MCF 10A (cell line): Measurements from ENCODE around the gene EHD3. TPM values are rescaled to one million over a fixed set of nuclear protein-coding genes. Genes with fewer than 3 reads are reported as not detected.

Source experiments
- BruUV-seq: library from RNA; stranded (reverse); fragments of 400-500 nt; replicated peaks from 2 replicates; lab custom pipeline; 2021; lab: Mats Ljungman, UMichigan
- CTCF ChIA-PET: fragments of 300-600 bp; sonication (Branson Sonifier 250); formaldehyde crosslinking; extraction: SDS; loops from one replicate; lab custom pipeline; 2021; ENCODE audit warnings: antibody characterized with exemption, inconsistent platforms; lab: Yijun Ruan, JAX
- POLR2A ChIA-PET: fragments of 300-600, 350-650 bp; sonication (Branson Sonifier 250); formaldehyde crosslinking; extraction: SDS; loops from one replicate; lab custom pipeline; 2020; ENCODE audit warnings: antibody characterized with exemption, inconsistent platforms; lab: Yijun Ruan, JAX
- DNase-seq: peaks from one replicate; pipeline ENCODE4 v3.0.0-alpha.2; 2018; ENCODE audit not compliant: unreplicated experiment
- H3K27ac Mint-ChIP-seq: one replicate; pipeline ENCODE4 v1.8.0; 2022; ENCODE audit warnings: mild to moderate bottlenecking, low read depth, mixed read lengths; ENCODE audit not compliant: unreplicated experiment
- H3K27me3 Mint-ChIP-seq: one replicate; pipeline ENCODE4 v1.8.0; 2022; ENCODE audit warnings: mixed read lengths; ENCODE audit not compliant: insufficient read depth, unreplicated experiment
- H3K36me3 Mint-ChIP-seq: one replicate; pipeline ENCODE4 v1.8.0; 2022; ENCODE audit warnings: mild to moderate bottlenecking, moderate library complexity, mixed read lengths; ENCODE audit not compliant: insufficient read depth, unreplicated experiment
- H3K4me1 Mint-ChIP-seq: one replicate; pipeline ENCODE4 v1.8.0; 2022; ENCODE audit warnings: mixed read lengths; ENCODE audit not compliant: insufficient read depth, unreplicated experiment
- H3K4me3 Mint-ChIP-seq: one replicate; pipeline ENCODE4 v1.8.0; 2022; ENCODE audit warnings: mild to moderate bottlenecking, moderate library complexity, mixed read lengths; ENCODE audit not compliant: unreplicated experiment
- H3K9me3 Mint-ChIP-seq: one replicate; pipeline ENCODE4 v1.8.0; 2022; ENCODE audit warnings: mixed read lengths; ENCODE audit not compliant: unreplicated experiment
- intact Hi-C: fragments of 100-400 bp; cut with micrococcal nuclease; formaldehyde crosslinking; loops from 2 replicates; pipeline ENCODE4 v1.14.1; 2022
- total RNA-seq: library from RNA; stranded (reverse); gene quantifications from 2 replicates; pipeline ENCODE4 v1.2.3, GENCODE V29; 2022
- TF ChIP-seq, protein P1 (sequence below): fragments of 200-600 bp; IDR thresholded peaks from one replicate; pipeline ENCODE4 v1.8.0; 2022; ENCODE audit warnings: antibody characterized with exemption, mild to moderate bottlenecking; ENCODE audit not compliant: unreplicated experiment

The EHD3 gene
- total RNA-seq, 1 experiment from 2014 or later, result 0.49 TPM

DNA sequence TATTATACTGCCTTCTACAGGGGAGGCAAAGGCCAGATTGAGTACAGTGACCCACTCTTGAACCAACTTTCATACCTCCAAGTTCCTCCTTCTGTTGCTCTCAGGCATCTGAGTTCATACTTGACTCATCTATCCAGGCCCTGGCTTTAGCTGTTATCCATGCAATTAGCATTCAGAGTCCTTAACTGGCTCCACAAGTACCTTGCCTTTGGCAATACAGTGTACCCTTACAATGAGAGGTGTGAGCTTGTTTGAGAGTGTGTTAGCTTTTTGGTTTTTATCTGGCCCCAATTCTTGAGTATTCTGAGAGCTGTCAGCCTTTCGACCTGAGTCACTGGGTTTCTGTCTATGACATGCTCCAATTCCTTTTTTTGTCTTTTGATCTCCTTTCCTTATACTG is 60.2 kb downstream of the EHD3 start:
- Mint-ChIP-seq H3K36me3 (no peaks in the 10 kb centered on the region), H3K27ac (no peak overlapping the region), H3K9me3 (peaks cover 5% of the 10 kb centered on the region), H3K4me1 (no peaks in the 10 kb centered on the region), H3K27me3 (no peaks in the 10 kb centered on the region), H3K4me3 (no peak overlapping the region)
- intact Hi-C loops, result no loop called here
- no TSS peak for BruUV-seq
- ChIA-PET CTCF (interaction anchor here (0.7 kb wide), 1 partner anchor 229 kb away, joined by 3 read pairs; no protein-coding TSS in a partner anchor), POLR2A (interaction anchor here (0.7 kb wide), 1 partner anchor 228 kb away, joined by 3 read pairs; no protein-coding TSS in a partner anchor)
- TF ChIP-seq, protein P1, sequence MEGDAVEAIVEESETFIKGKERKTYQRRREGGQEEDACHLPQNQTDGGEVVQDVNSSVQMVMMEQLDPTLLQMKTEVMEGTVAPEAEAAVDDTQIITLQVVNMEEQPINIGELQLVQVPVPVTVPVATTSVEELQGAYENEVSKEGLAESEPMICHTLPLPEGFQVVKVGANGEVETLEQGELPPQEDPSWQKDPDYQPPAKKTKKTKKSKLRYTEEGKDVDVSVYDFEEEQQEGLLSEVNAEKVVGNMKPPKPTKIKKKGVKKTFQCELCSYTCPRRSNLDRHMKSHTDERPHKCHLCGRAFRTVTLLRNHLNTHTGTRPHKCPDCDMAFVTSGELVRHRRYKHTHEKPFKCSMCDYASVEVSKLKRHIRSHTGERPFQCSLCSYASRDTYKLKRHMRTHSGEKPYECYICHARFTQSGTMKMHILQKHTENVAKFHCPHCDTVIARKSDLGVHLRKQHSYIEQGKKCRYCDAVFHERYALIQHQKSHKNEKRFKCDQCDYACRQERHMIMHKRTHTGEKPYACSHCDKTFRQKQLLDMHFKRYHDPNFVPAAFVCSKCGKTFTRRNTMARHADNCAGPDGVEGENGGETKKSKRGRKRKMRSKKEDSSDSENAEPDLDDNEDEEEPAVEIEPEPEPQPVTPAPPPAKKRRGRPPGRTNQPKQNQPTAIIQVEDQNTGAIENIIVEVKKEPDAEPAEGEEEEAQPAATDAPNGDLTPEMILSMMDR, result no peak
- no peak for DNase-seq

DNA sequence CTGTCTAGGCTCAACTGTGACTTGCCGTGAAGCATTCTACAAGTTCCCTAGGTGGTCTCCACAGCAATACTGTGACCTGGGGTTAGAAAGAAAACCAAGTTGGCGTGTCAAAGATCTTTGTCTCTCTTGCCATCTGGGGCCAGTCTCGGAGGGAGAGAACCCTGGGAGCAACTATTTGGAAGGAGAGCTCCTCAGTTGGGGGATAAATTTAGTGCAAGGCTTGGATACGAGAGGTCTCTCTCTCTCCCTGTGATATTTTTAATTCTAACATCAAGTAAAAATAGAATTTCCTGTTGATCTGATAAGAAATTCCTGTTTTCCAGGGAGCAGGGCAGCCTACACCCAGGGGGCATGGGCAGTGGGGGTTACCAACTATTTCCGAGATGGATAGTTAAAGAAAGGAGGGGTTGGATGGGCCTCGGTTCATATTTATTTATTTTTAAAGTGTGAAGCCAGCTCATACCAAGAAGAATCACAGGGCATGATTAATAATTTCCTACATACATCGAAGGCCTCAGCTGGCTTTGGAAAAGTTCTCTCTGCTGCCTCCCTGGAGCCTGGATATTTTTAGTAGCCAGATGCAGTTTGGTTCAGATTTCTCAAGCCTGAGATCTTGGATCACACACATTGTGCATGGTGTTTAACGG is 62.8 kb downstream of the EHD3 start:
- H3K9me3 Mint-ChIP-seq, result no peaks in the 10 kb centered on the region
- H3K27ac Mint-ChIP-seq, result no peak overlapping the region
- H3K4me1 Mint-ChIP-seq, result no peaks in the 10 kb centered on the region
- no peaks in the 10 kb centered on the region for H3K27me3 Mint-ChIP-seq
- H3K36me3 Mint-ChIP-seq, result no peaks in the 10 kb centered on the region
- TF ChIP-seq, protein P1, result no peak
- H3K4me3 Mint-ChIP-seq, result no peak overlapping the region
- POLR2A ChIA-PET, result no interaction called here
- no peak for DNase-seq
- intact Hi-C loops, result no loop called here
- CTCF ChIA-PET, result interaction anchor here (1.1 to 1.6 kb wide), 2 partner anchors 22 to 37 kb away, joined by 3 read pairs; no protein-coding TSS in a partner anchor
- no TSS peak for BruUV-seq

- peak; percentile 3 for DNase-seq
- Mint-ChIP-seq H3K27me3 (no peaks in the 10 kb centered on the region), H3K36me3 (no peaks in the 10 kb centered on the region), H3K9me3 (no peaks in the 10 kb centered on the region), H3K4me1 (no peaks in the 10 kb centered on the region), H3K4me3 (no peak overlapping the region), H3K27ac (no peak overlapping the region)
- ChIA-PET POLR2A (interaction anchor here (0.6 kb wide), 1 partner anchor 662 kb away, joined by 3 read pairs; no protein-coding TSS in a partner anchor), CTCF (interaction anchor here (1.1 to 1.6 kb wide), 2 partner anchors 21 to 36 kb away, joined by 3 read pairs; no protein-coding TSS in a partner anchor)
- intact Hi-C loops, result no loop called here
- BruUV-seq, result no TSS peak
- TF ChIP-seq, protein P1, result no peak
Measured at GRCh38 chr2:31297751-31298150, 63.8 kb downstream of the EHD3 start.

GRCh38 chr2:31299547-31299946 is 65.6 kb downstream of the EHD3 start:
- no peaks in the 10 kb centered on the region for H3K9me3 Mint-ChIP-seq
- BruUV-seq, result no TSS peak
- H3K27me3 Mint-ChIP-seq, result no peaks in the 10 kb centered on the region
- TF ChIP-seq, protein P1, result no peak
- no peak overlapping the region for H3K4me3 Mint-ChIP-seq
- no peak overlapping the region for H3K27ac Mint-ChIP-seq
- intact Hi-C loops, result no loop called here
- DNase-seq, result no peak
- ChIA-PET POLR2A (no interaction called here), CTCF (interaction anchor here (0.5 kb wide), 1 partner anchor 1956 kb away, joined by 3 read pairs; no protein-coding TSS in a partner anchor)
- no peaks in the 10 kb centered on the region for H3K4me1 Mint-ChIP-seq
- no peaks in the 10 kb centered on the region for H3K36me3 Mint-ChIP-seq
